GDM1 (cell line): ENCODE data around the gene HLA-B.

Experiments
- DNase-seq: peaks from one replicate; lab custom pipeline; 2025; lab: John Stamatoyannopoulos, UW

Gene HLA-B

GRCh38 chr6:31305703-31306219 lies 51.2 kb downstream of the HLA-B start:
- DNase-seq = no peak

- DNase-seq = no peak
These were observed 52.3 kb downstream of the HLA-B start for GRCh38 chr6:31304683-31305082.
